DOHH2 (cell line): ENCODE results near the gene BAZ1A.
A peak's percentile ranks its signal among the peaks of the same experiment; 100 is the strongest.

Experiments used
- H3F3A ChIP-seq: fragments of 200-600 bp; sonication (generic), shearing (Covaris generic); 2 replicates; pipeline ENCODE4 v1.6.0; 2016; ENCODE audit warnings: antibody characterized with exemption, mild to moderate bottlenecking; ENCODE audit not compliant: control insufficient read depth, insufficient read depth
- H3K27ac ChIP-seq: fragments of 200-600 bp; sonication (generic); 2 replicates; pipeline ENCODE4 v1.5.1; 2014; ENCODE audit warnings: low read depth, mild to moderate bottlenecking, low read length, moderate library complexity
- H3K27me3 ChIP-seq: fragments of 200-600 bp; sonication (generic); 2 replicates; pipeline ENCODE4 v1.6.1; 2014; ENCODE audit warnings: mild to moderate bottlenecking, low read length, mixed read lengths; ENCODE audit not compliant: control insufficient read depth
- H3K36me3 ChIP-seq: fragments of 200-600 bp; sonication (generic); 2 replicates; pipeline ENCODE4 v1.6.1; 2014; ENCODE audit warnings: mild to moderate bottlenecking, low read length, moderate library complexity, mixed read lengths; ENCODE audit not compliant: control insufficient read depth
- H3K4me1 ChIP-seq: fragments of 200-600 bp; sonication (generic); 2 replicates; pipeline ENCODE4 v1.6.1; 2014; ENCODE audit warnings: mild to moderate bottlenecking, low read length, mixed read lengths; ENCODE audit not compliant: control insufficient read depth
- H3K4me2 ChIP-seq: fragments of 200-600 bp; sonication (generic); 2 replicates; pipeline ENCODE4 v1.6.0; 2014; ENCODE audit warnings: mild to moderate bottlenecking, low read length, moderate library complexity
- H3K4me3 ChIP-seq: fragments of 200-600 bp; sonication (generic); 2 replicates; pipeline ENCODE4 v1.5.1; 2014; ENCODE audit warnings: mild to moderate bottlenecking, low read length, mixed read lengths
- H3K79me2 ChIP-seq: fragments of 200-600 bp; sonication (generic); 2 replicates; pipeline ENCODE4 v1.6.1; 2014; ENCODE audit warnings: mild to moderate bottlenecking, low read length, mixed read lengths; ENCODE audit not compliant: control insufficient read depth
- H3K9me2 ChIP-seq: fragments of 200-600 bp; sonication (generic); replicated peaks from 2 replicates; pipeline ENCODE4 v1.6.1; 2014; ENCODE audit warnings: mild to moderate bottlenecking, low read length, mixed read lengths; ENCODE audit not compliant: control insufficient read depth
- H3K9me3 ChIP-seq: fragments of 200-600 bp; sonication (generic); 2 replicates; pipeline ENCODE4 v1.6.1; 2014; ENCODE audit warnings: antibody characterized with exemption, low read length, mixed read lengths; ENCODE audit not compliant: control insufficient read depth, insufficient read depth
- H4K20me1 ChIP-seq: fragments of 200-600 bp; sonication (generic); 2 replicates; pipeline ENCODE4 v1.6.0; 2014; ENCODE audit warnings: low read depth, mild to moderate bottlenecking, antibody characterized with exemption, low read length, moderate library complexity; ENCODE audit not compliant: control insufficient read depth, insufficient read depth
- CTCF ChIP-seq: fragments of 200-600 bp; sonication (generic); IDR thresholded peaks from one replicate; pipeline ENCODE4 v1.5.1; 2014; ENCODE audit warnings: antibody characterized with exemption, mild to moderate bottlenecking, low read depth, low read length; ENCODE audit not compliant: poor library complexity, severe bottlenecking
- EZH2phosphoT487 ChIP-seq: fragments of 200-600 bp; sonication (generic); IDR thresholded peaks from 2 replicates; pipeline ENCODE4 v1.6.1; 2017; ENCODE audit warnings: borderline replicate concordance, mild to moderate bottlenecking, antibody characterized with exemption, low read length, moderate library complexity, mixed read lengths

The BAZ1A gene

GRCh38 chr14:34785223-34786006, 89.7 kb downstream of the BAZ1A start:
- Histone ChIP-seq H3K27me3 (no peaks in the 10 kb centered on the region), H3K4me2 (peak overlapping the region; percentile 46), H3K79me2 (peaks cover 7% of the 10 kb centered on the region; the same call in 1 of the 2 replicates), H3K27ac (peak overlapping the region; percentile 53), H3K36me3 (peaks cover 90% of the 10 kb centered on the region), H3K4me3 (no peak overlapping the region), H3K9me3 (no peaks in the 10 kb centered on the region), H3F3A (peaks cover 26% of the 10 kb centered on the region), H3K4me1 (peaks cover 49% of the 10 kb centered on the region), H3K9me2 (no peaks in the 10 kb centered on the region), H4K20me1 (no peaks in the 10 kb centered on the region; the same call in 1 of the 2 replicates)
- TF ChIP-seq EZH2phosphoT487 (no peak), CTCF (no peak)

GRCh38 chr14:34782031-34782430, 93.1 kb downstream of the BAZ1A start:
- TF ChIP-seq CTCF (no peak), EZH2phosphoT487 (no peak)
- Histone ChIP-seq H3K4me2 (no peak overlapping the region), H3K79me2 (no peaks in the 10 kb centered on the region), H3K4me3 (no peak overlapping the region), H3K9me2 (no peaks in the 10 kb centered on the region), H4K20me1 (no peaks in the 10 kb centered on the region; the same call in 1 of the 2 replicates), H3F3A (peaks cover 21% of the 10 kb centered on the region), H3K27me3 (no peaks in the 10 kb centered on the region), H3K36me3 (peaks cover 90% of the 10 kb centered on the region), H3K27ac (no peak overlapping the region), H3K4me1 (peaks cover 31% of the 10 kb centered on the region), H3K9me3 (no peaks in the 10 kb centered on the region)

GRCh38 chr14:34781242-34781641, 93.9 kb downstream of the BAZ1A start:
- no peak overlapping the region for H3K4me3 ChIP-seq
- peaks cover 23% of the 10 kb centered on the region for H3K4me1 ChIP-seq
- no peaks in the 10 kb centered on the region for H3K27me3 ChIP-seq
- H3K79me2 ChIP-seq = no peaks in the 10 kb centered on the region
- no peaks in the 10 kb centered on the region for H3K9me3 ChIP-seq
- H3K27ac ChIP-seq = no peak overlapping the region
- H4K20me1 ChIP-seq = no peaks in the 10 kb centered on the region; the same call in 1 of the 2 replicates
- H3K36me3 ChIP-seq = peaks cover 93% of the 10 kb centered on the region
- H3F3A ChIP-seq = peaks cover 20% of the 10 kb centered on the region
- no peaks in the 10 kb centered on the region for H3K9me2 ChIP-seq
- no peak for TF ChIP-seq CTCF
- no peak for TF ChIP-seq EZH2phosphoT487
- no peak overlapping the region for H3K4me2 ChIP-seq
